GM12865 (cell line): Measurements from ENCODE around the gene PFDN1.
"Not testable (repeated sequence)": the region's sequence is repeated elsewhere in the genome, so short reads cannot be mapped to it uniquely, and the experiment has no call there.

ENCODE experiments used
- DNase-seq: peaks from one replicate; pipeline ENCODE4 v3.0.0; 2010; ENCODE audit warnings: low read depth
- H3K4me3 ChIP-seq: 2 replicates; pipeline ENCODE4 v1.5.1; 2011; ENCODE audit warnings: mild to moderate bottlenecking, low read depth, low read length, control low read depth
- TF ChIP-seq, protein P1 (sequence below): IDR thresholded peaks from 2 replicates; pipeline ENCODE4 v1.5.1; 2011; ENCODE audit warnings: low read length, control low read depth, low read depth, inconsistent platforms; ENCODE audit not compliant: insufficient read depth; ENCODE audit errors: missing control alignments

PFDN1 gene

DNA sequence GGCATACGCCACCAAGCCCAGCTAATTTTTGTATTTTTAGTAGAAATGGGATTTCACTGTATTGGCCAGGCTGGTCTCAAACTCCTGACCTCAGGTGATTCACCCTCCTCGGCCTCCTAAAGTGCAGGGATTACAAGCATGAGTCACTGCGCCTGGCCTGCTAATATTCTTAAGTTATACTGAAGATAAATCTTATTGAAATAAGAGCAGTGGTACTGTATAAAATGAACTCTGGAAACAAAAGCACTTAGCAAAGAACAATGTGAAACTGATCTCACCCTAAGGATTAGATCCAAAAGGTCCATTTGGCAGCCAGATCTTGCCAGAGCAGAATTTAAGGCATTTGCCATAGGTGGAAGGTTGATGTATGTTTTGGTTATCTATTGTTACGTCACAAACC is 100.8 kb downstream of the PFDN1 start:
- no peak for DNase-seq
- TF ChIP-seq, protein P1, sequence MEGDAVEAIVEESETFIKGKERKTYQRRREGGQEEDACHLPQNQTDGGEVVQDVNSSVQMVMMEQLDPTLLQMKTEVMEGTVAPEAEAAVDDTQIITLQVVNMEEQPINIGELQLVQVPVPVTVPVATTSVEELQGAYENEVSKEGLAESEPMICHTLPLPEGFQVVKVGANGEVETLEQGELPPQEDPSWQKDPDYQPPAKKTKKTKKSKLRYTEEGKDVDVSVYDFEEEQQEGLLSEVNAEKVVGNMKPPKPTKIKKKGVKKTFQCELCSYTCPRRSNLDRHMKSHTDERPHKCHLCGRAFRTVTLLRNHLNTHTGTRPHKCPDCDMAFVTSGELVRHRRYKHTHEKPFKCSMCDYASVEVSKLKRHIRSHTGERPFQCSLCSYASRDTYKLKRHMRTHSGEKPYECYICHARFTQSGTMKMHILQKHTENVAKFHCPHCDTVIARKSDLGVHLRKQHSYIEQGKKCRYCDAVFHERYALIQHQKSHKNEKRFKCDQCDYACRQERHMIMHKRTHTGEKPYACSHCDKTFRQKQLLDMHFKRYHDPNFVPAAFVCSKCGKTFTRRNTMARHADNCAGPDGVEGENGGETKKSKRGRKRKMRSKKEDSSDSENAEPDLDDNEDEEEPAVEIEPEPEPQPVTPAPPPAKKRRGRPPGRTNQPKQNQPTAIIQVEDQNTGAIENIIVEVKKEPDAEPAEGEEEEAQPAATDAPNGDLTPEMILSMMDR: no peak
- H3K4me3 ChIP-seq: no peak overlapping the region

DNA sequence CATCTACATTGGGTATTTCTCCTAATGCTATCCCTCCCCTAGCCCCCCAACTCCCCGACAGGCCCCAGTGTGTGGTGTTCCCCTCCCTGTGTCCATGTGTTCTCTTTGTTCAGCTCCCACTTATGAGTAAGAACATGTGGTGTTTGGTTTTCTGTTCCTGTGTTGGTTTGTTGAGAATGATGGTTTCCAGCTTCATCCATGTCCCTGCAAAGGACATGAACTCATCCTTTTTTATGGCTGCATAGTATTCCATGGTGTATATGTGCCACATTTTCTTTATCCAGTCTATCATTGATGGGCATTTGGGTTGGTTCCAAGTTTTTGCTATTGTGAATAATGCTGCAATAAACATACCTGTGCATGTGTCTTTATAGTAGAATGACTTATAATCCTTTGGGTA is 104.0 kb downstream of the PFDN1 start:
- not testable (repeated sequence) for H3K4me3 ChIP-seq, DNase-seq

DNA sequence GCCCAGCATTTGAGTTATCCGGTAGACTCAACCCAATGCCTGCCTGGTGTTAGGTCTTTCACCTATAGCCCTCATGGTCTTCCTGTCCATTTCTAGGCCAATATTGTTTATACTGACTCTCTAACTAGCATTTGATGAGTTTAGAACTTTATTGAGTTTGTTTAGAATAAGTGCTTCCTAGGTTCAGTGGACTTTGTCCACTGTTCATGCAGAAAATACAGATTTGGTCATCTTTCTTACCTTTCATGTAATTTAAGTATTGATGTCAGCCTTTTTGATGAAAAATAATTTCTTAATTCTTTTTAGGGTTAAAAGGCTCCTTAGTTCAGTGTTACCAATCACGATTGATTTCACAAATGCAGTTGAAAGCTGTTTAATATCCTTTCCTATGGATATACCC is 105.9 kb downstream of the PFDN1 start:
- no peak overlapping the region for H3K4me3 ChIP-seq
- TF ChIP-seq, protein P1: no peak

DNA sequence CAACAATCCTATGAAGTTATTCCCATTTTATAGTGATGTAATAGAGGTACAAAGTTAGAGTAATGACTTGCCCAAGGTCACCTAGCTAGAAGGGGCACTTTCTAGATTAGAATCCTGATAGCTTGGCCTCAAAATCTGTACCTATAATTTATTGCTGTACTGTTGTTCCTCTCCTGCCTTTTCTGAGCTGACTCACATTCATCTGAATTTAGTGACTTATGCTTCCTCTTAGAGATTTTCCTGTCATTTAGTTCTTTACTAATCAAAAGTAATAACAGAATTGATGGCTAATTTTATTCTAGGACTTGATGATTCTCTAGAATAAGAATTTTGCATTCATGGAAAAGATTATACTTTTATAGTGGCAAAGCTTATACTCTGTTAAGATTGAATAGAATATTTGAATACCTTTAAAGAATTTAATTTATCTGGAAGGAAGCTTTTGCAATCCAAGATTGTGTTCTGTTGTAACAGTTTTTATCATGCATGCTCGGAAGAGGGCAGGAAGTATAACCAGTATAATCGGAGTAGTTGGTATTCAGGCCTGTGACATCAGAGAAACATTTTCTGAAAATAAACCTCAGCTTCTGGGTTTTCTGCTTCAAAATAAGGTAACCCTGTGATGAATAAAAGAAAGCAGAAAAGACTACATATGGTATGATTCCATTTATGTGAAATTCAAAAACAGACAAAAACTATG is 106.6 kb downstream of the PFDN1 start:
- no peak for DNase-seq
- TF ChIP-seq, protein P1: no peak
- H3K4me3 ChIP-seq: no peak overlapping the region

More for the DNA sequence above, 105.9 kb downstream of the PFDN1 start:
- DNase-seq: no peak
